HG03066 (cell line): ENCODE measurements around the gene SV2C.

Experiments used
- ATAC-seq: cut with Tn5 transposase; IDR thresholded peaks from one replicate; pipeline ENCODE4 v1.9.1; 2021; ENCODE audit warnings: low read depth; ENCODE audit not compliant: unreplicated experiment

SV2C gene

DNA sequence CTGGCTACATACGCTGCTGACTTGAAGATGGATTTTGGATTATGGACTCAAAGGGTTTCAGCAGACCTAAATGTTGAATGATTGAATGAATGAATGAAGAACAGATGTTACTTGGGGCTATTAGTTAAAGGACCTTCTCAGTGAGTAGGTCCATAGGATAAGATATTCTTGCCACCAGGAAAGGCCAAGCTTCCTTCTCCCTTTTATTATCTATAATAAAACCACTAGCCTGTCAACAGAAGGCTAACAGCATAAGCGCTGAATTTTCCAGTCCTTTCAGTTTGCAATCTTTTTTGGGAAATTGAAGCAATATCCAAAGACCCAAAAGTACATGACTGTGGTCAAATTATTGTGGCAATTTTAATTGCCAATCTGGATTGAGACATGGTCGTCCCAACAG is 113.3 kb downstream of the SV2C start:
- no peak for ATAC-seq

DNA sequence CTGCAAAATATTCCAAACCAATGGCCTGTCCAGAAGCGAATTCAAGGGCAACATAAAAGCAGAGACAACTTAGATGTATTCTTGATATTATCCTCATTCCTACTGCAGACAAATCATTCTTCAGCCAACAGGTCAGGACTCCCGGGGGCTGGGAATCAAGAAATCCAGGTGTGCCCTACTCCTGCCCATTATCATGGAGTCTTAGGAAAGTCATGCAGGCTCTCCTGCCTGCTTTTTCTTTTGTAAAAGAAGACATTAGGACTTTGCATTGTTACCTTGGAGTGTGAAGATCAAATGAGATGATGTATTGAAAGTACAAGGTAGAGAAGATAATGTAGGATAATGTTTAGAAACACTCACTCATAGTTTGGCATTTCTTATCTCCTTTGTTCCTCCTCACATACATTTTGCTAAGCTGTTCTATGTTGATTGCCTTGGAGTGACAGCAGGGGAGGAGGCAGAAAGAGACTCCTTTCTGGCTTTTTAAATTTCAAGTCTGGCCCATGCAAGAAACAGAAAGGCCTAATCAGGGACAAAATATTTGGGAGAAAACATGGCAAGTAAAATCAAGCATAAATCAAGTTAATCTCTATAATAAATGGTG is 113.8 kb downstream of the SV2C start:
- no peak for ATAC-seq

DNA sequence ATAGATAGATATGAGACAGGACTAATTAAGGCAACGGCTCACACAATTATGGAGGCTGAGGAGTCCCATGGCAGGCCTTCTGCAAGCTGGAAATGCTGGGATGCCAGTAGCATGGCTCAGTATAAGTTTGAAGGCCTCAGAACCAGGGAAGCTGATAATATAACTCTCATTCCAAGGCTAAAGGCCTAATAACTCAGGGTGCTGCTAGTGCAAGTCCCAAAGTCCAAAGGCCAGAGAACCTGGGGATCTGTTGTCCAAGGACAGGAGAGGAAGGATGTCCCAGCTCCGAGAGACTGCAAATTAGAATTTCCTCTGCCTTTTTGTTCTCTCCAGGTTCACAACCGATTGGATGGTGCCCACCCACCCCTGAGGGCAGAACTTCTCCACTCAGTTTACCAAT is 114.5 kb downstream of the SV2C start:
- no peak for ATAC-seq

DNA sequence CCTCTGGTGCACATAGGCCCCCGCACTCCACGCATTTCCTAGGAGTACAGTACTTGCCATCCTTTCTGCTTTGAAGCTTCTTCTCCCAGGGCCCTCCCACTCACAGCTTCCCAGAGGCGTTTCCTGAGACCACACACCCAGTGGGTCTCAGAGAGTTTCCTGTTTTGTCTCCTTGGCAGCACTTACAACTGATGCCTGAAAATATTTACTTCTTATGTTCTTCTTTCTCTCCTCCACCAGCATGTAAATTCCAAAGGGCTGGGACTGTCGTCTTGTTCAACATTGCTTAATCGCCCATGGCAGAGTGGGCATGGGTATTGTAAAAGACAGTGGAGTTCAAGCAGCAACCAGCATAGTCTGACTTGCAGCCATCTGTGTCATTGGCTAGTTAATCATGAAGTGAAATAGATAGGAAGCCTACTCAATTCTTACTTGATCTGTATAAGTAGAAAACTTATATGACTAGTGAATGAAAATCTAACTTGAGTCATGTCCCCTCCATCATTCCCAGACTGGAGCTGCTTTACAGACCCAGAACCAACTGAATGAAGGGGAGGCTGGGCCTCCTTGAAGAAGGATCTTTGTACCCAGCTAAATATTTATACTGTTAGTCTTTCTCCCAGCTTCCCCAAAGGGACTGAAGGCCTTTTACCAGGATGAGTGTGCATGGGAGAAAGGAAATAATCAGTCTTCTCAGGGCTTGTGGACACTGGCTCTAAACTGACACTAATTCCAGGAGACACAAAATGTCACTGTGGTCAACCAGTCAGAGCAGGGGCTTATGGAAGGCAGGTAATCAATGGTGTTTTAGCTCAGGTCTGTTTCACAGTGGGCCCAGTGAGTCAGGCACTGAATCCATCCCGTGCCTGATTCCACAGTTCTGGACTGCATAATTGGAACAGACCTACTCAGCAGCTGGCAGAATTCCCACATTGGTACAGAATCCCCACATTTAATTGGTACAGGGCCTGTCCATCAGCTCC is 116.4 kb downstream of the SV2C start:
- no peak for ATAC-seq

DNA sequence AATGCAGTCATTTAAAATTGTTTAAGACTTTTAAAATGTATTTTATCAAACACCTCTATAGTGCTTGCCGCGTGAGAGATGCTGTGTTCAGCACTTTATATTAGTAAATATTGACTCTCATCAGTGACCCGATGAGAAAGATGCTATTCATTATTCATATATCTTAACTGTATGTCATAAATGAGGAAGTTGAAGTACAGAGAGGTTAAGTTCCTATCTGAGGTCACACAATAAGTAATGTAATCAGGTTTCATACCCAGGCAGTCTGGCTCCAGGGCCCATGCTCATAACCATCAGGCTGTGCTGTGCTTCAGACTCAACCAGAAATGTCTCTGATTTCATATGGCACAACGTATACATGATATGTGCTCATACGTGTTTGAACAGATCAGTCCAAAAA is 119.0 kb downstream of the SV2C start:
- ATAC-seq = no peak

DNA sequence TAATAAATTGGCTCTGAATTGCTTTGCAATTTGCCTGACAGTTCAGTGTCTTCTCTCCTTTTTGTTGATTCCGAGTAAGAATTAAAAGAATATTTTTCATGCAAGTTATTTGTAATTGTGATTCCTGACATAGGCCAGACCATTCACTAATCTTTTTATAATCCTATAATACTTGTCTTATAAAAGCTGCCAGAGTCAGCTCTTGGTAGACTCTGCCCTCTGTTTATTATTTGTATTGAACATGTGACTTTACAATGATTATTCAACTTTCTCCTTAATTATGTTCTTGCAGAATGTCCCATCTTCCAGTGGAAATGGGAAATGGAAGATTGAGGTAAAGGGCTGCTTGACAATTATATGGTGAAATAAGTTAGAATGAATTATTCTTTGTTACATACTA is 121.0 kb downstream of the SV2C start:
- ATAC-seq = no peak

DNA sequence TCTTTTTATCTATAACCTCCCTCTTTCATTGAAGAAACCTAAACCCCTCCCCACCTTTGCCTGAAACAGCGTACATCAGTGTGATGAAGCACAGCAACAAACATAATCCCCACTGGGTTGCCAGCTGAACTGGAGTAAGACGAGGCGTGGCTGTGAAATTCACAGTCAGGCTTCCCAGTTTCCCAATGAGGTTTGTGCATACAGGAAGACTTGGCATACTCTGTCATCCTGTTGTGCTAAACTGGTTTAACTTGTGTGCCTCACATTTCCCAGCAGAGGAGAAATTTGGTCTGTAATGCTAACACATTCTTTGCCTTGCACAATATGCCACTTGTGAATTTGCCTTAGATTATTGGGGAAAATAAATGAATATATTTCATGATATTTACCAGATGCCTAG is 121.5 kb downstream of the SV2C start:
- ATAC-seq = no peak

DNA sequence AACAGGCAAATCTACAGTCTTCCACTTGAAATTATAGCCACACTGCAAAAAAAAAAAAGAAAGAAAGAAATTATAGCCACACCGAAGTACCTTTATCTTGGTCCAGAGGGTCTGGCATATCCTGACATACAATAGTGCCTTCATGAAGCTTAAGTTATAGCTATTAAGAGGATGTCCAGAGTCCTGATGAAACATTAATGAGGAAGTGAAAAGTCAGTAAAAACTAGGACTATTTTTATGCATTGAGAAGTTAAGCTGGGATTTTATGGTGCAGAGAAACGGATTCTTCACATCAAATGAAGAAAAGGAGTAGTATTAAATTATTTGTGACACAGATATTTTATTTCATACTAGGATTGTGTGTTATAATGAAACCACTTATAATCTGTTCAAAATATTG is 123.9 kb downstream of the SV2C start:
- ATAC-seq = no peak

DNA sequence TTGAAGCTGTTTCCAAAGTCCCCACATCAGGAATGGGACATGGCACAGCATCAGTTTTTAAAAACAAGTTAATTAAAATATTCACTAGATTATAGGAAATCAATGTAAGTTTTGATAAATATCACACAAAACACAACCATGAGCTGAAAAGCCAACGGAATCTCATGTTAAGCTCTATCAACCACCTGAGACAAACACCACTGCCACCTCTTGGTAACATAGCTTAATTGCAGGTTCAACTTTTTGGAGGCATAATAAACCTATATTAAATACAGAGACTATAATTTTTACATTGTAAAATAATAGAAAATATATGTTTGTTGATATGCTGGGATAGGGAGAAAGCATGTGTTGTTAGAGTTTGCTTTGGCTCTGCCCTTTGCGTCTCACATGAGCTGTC is 126.1 kb downstream of the SV2C start:
- no peak for ATAC-seq

DNA sequence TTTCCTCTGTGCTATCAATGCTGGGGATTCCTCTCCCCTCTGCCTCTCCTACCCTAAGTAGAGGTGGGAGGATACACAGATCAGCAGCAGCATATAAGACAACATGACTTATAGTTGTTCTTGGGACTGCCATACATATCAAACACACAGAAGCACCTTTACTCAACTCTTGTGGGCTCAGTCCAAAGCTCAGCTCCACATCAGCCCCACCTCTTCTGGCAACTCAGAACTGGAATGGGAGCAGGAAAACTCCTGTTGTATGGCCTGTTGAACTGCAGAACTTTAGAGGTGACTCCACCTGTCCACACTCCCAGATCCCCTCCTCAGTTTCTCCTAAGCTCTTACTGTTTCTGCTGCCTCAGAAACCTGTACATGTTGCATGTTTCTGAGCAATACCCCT is 127.8 kb downstream of the SV2C start:
- ATAC-seq = no peak

DNA sequence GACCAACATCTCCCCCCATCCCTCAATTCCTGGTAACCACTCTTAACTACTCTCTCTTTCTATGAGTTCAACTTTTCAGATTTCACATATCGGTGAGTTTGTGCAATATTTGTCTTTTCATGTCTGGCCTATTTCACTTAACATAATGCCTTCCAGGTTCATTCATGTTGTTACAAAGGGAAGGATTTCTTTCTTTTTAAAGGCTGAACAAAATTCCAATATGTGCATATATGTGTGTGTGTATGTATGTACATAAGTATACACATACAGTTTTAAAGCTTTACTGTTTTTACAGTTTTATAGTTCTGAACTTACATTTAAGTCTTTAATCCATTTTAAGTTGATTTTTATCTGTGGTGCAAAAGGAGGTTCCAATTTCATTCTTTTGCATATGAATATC is 130.7 kb downstream of the SV2C start:
- no peak for ATAC-seq

DNA sequence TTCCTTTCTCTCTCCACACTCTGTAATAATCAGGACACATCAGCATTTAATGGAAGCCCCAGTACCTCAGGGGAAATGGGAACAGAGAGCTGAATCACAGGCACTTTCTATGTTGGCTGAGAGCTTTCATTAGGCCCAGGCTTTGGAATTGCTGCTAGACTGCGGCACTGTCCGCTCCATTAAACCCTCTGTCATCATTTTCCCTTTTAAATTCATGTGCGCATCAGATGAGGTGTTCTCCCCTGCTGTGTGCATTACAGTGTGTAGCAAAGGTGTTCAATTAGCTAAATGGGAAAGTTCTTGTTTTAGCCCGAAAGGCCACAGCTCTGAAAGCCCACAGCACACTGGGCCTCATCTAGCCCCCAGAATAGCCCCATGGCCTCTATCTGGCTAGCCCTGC is 133.6 kb downstream of the SV2C start:
- no peak for ATAC-seq

DNA sequence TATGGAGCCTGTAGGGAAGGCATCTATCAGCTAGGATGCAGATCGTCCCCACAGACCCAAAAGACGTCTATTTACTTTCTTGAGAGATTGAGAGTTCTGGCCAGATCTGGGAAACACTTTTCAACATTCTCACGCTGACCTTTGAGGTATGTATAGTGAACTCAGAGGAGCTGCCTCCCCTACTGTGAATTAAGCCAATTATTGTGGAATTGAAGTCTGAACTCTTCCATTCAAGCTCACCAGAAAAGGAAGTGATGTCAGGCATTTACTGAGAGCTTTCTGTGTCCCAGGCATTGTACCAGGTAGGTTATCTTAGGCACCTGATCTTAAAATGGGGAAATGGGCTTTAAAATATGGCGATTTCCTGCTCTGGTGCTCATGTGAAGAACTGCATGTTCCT is 136.5 kb downstream of the SV2C start:
- ATAC-seq = no peak

DNA sequence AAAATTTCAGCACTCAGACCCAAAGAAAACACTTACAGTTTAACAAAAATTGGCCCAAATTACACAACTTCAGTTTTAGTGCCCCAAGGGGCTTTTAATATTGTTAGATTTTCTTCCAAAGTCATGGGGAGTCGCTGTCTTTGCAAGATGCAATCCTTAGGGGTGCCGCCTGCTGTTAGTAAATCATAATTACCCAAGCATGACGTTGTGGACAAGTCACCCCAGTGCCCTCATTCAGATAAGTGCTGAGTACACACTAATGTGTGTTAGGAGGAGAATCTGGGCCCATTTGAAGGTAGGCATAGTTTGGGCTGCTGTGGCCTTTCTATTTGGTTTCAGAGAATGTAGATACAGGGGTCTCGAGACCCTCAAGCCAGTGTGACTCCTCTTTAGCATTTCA is 138.1 kb downstream of the SV2C start:
- no peak for ATAC-seq

DNA sequence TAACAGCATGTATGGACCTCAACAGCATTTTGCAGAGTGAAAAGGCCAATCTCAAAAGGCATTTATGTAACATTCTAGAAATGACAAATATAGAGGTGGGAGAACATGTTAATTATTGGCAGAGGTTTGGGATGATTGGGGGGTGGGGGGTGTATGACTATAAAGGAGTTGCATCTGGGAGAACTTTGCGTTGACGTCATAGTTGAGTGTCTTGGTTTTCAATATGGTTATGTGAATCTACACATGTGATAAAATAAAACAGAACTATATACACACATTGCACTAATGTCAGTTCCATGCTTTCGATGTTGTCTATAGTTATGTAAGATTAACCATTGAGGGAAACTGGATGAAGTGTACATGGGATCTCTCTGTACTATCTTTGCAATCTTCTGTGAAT is 139.1 kb downstream of the SV2C start:
- no peak for ATAC-seq

DNA sequence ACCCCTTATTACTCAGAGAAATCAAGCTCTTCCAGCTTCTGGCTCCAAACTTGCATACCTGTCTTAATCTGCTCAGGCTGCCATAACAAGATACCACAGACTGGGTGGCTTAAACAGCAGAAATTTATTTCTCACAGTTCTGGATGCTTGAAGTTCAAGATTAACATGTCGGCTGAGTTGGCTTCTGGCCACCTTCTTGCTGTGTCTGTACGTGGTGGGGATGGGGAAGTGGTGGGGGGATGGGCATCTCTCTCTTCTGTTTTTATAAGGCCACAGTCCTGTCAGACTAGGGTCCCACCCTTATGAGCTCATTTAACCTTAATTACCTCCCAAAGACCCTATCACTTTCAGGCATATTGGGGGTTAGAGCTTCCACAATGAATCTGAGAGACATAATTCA is 140.5 kb downstream of the SV2C start:
- ATAC-seq = no peak

DNA sequence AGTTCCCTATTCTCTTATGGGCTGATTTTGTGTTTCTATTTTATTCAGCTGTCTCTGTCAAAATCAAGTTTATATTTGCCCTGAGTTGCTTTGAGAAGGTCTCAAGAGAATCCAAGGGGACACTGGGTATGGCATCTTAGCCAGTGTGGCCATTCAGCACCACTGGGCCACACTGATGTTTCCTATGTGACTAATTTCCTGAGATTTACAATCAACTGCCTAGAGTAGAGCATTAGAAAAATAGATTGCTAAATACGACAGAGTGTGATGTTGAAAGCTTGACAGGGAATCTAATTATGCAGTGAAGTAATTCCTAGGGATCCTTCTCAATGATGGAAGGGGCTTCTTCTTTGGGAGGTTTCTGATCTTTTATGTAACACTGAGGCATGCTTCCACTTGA is 141.7 kb downstream of the SV2C start:
- ATAC-seq = no peak

DNA sequence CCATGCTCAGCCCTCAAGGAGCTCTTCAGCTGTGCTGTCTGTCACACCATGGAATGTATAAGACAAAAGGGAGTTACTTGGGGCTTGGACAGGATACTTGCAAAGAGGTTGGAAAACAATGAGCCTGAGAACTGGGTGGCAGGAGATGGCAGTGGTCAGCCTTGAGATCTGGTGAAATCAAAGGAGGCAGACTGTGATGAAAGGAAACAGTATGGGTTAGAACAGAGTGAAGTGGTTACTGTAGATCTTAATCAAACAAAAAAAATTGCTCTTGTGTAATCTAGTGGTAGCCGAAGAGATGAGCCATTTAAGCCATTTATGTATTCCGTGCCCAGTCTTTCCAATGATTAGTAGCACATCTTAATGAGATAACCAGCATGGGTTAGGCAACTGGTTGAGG is 142.2 kb downstream of the SV2C start:
- no peak for ATAC-seq

DNA sequence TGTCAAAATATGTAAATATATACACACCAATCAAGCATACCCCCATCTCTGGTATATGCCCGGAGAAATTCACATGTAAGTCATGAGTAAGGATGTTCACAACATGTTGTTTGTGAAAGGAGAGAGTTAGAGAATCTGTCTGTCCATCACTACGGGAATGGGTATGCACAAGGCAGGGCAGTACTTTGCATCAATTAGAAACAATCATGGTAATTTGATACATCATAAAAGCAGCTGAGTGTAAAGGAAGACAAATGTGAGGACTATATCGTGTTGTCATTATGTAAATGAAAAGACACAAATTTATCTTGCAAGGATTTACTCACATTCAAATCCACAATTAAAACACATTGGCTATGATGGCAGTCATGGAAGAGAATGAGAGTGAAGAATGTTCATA is 146.7 kb downstream of the SV2C start:
- ATAC-seq = no peak

DNA sequence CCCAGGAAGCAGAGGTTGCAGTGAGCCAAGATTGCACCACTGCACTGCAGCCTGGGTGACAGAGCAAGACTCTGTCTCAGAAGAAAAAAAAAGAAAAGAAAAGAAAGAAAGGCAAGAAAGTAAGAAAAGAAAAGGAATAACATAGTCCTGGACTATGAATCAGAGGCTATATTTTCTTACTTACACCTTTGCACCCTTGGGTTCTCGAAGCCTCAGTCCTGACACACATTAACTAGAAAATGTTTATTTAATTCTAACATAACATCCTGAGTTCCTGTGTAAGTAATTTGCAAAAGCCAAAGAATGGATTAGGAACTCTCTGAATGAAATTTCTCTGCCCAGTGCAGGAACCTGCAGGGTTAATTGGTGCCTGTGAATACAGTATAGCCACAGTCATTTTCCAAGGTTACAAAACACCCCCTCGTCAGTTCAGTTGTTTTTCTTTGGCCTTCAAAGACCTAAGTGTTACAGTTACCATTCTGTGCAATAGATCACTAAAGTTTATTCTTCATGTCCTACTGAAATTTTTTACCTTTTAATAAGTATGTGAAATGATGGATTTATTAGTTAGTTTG is 147.6 kb downstream of the SV2C start:
- ATAC-seq = no peak

DNA sequence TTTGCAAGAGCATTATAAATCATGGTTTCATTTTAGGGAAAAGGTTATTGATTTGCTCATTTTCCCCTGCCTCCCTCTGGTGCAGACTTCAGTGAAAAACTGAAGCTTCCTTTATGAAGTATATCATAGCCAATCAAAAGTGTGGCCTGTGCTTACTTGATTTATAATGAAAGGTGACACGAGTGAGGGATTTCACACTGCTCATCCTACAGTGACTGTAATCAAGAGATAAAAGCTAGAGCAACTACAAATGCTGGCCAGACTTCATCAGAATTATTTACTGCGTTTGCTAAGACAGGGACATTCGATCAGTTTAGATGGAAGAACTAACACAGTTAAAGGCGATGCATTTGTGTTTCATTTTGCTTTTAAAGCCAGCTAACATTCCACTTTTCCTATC is 151.5 kb downstream of the SV2C start:
- ATAC-seq = no peak

DNA sequence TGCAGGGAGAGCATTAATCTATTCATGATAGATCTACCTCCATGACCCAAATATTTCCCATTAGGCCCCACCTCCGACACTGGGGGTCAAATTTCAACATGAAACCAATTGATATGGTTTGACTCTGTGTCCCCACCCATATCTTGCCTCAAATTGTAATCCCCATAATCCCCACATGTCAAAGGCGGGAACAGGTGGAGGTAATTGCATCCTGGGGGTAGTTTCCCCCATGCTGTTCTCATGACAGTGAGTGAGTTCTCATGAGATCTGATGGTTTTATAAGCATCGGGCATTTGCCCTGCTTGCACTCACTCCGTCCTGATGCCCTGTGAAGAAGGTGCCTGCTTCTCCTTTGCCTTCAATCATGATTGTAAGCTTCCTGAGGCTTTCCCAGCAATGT is 153.5 kb downstream of the SV2C start:
- ATAC-seq = no peak
